ENCODE results near the gene GNG3.

GNG3 gene

GRCh38 chr11:62755086-62755615 lies 47.7 kb downstream of the GNG3 start:
- no peak for DNase-seq (ENCODE audit: low read depth in 1 of 2, low spot score in 1 of 2)

GRCh38 chr11:62757846-62758788 lies 50.6 kb downstream of the GNG3 start:
- DNase-seq (ENCODE audit: low read depth in 1 of 2, low spot score in 1 of 2): no peak

Data from activated CD4-positive, alpha-beta T cell treated with anti-CD3 and anti-CD28 coated beads, Interleukin-2, amount 50 U/mL, for 24 hours (primary cell).